HG03520 (cell line): Measurements from ENCODE around the gene RBM44.

Experiments
- ATAC-seq: cut with Tn5 transposase; IDR thresholded peaks from one replicate; pipeline ENCODE4 v1.9.1; 2021; ENCODE audit warnings: mild to moderate bottlenecking, moderate library complexity; ENCODE audit not compliant: unreplicated experiment

RBM44 gene

GRCh38 chr2:237883951-237884446 is 85.4 kb downstream of the RBM44 start:
- ATAC-seq = no peak

DNA sequence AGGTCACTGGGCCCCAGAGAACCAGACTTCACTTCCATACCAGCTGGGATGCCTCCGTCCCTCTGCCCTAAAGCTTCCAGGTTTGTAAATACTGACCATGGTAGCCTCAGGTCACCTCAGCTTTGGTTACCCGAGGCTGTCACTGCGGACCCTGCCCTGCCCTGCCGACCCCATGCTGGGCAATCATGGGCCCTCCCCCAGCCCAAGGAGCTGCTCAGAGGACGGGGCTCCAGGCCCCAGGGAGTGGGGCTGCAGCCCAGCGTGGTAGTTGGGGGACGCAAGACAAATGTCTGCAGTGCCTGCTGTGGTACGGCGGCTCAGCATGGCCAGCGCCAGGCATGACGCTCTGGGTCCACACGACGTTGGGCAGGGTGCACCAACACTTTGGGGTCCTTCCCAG is 86.1 kb downstream of the RBM44 start:
- ATAC-seq = no peak

DNA sequence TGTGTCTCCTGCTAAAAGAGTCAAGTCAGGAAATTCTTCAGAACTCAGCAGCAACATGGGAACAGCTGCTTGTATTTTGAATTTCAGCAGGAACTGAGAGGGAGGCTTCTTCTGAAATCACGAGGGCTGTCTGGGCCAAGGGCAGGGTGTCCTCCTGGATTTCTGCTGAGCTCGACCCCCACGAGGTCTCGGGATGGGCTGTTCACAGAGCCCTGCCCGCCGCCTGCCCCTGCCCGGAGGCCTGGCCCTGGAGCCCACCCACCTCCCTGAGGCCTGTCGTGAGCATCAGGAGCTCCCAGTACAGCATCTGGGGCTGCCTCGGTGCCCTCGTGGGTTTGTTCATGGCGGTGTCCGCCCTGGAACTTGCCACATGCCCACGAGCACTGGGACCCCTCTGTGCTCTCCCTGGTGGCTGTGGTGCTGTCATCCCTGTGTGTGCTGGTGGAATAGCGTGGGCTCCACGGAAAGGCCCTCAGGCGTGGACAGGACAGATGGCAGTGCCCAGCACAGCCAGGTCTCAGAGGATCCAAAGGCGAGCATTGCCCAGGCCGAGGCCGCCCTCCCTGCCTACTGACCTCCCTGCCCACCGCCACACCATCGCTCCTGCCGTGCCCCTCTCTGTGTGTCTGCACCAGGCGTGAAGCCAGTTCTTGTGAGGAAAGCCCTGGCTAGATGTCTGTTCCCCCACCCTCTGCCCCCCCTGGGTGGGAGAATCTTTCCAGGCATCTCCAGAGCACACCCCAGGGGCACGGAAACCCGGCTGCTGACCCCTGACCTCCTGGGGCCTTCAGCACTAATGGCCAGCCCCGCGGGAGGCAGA is 86.7 kb downstream of the RBM44 start:
- ATAC-seq = no peak

DNA sequence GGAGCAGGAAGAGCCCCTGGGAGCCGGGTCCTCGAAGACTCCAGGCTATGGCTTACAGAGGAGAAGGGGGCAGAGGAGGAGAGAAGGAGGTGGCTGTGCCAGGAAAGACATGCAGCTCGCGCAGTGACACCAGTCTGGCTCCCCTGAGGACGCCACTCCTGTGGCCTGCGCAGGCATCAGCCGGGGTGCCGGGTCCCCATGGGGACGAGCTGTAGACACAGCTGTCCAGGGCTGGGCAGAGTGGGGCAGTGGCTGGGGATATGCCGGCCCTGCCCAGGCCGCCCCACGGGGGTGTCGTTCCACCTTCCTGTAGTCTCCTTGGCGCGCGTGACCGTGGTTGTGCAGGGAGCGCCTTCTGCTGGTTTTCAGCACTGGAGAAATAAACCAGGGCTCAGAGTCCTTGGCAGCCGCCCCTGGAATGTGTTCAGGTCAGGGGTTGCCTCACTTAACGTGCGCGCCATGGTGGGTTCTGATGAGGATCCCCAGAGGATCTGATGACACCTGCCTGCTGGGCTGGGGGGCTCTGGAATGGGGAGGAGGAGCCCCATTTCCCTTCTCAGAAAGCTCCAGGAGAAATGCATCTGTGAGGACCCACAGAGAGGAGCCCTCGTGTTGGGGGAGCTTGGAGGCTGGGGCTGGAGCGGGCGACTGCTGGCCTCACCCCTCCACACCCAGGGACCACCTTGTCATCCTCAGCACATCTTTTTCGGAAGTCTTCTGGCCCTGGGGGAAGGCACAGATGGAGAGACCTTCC is 87.5 kb downstream of the RBM44 start:
- no peak for ATAC-seq

GRCh38 chr2:237886685-237887481 is 88.3 kb downstream of the RBM44 start:
- ATAC-seq = no peak

DNA sequence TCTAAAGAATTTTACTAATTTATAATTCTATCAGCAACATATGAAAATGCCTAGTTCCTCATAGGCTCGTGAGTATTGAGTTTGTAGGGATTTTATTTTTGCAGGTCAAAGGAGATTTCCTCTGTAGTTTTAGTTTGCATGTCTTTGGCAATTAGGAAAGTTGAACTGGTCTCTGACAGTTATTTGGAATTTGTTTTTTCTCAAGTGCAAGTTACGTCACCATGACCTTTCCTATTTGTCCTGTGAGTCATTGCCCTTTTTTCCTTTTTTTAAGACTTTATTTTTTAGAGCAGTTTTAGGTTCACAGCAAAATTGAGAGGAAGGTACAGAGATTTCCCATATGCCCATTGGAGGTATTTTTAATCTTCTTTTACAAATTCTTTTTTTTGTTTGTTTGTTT is 89.8 kb downstream of the RBM44 start:
- ATAC-seq = no peak

DNA sequence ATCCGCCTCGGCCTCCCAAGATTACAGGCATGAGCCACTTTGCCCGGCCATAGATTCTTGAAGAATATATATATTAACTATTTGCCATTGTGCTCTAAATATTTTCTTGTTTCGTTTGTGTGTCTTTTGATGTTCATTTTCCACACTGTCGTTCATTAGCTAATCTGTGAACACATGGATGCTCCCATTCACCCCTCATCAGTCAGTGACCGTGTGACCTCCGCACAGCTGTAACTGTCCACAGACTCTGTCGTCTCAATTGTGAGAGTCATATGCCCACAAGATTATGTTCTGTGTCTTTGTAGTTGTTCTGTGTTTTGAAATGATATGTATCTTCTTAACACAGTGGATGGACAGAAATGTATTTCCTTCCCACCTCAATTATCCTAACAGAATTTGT is 90.4 kb downstream of the RBM44 start:
- no peak for ATAC-seq

DNA sequence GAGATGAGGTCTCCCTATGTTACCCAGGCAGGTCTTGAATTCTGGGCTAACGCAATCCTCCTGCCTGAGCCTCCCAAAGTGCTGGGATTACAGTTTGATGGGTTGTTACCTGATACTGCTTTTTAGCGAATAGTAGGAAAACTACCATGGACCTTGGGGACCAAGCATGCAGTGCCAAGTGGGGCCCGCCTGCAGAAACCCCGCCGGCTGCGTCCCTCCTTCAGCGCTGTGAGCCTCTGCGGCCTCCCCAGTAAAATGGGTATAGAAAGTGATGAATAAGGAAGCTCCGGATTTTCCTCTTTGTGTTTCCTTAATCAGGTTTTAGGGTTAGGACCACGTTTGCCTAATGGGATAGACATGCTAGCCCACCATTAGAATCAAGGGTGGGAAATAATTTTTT is 91.2 kb downstream of the RBM44 start:
- no peak for ATAC-seq
